HL-60/S4 (cell line): ENCODE measurements around the gene TCEAL4.
"Not testable (repeated sequence)": the region's sequence is repeated elsewhere in the genome, so short reads cannot be mapped to it uniquely, and the experiment has no call there.

Source experiments
- in situ Hi-C: fragments of 300-500 bp; cut with MboI; formaldehyde crosslinking; loops from 2 replicates; pipeline ENCODE4 v1.14.3; 2022; ENCODE audit warnings: low sequenced_read_pairs

TCEAL4 gene

GRCh38 chrX:103586314-103586646 is 965 bp downstream of the TCEAL4 start:
- in situ Hi-C loops, result no loop called here

- in situ Hi-C loops, result no loop called here
These were observed 1.3 kb downstream of the TCEAL4 start for GRCh38 chrX:103586659-103587058.

GRCh38 chrX:103592295-103592694 is 7.0 kb downstream of the TCEAL4 start:
- in situ Hi-C loops, result not testable (repeated sequence)

DNA sequence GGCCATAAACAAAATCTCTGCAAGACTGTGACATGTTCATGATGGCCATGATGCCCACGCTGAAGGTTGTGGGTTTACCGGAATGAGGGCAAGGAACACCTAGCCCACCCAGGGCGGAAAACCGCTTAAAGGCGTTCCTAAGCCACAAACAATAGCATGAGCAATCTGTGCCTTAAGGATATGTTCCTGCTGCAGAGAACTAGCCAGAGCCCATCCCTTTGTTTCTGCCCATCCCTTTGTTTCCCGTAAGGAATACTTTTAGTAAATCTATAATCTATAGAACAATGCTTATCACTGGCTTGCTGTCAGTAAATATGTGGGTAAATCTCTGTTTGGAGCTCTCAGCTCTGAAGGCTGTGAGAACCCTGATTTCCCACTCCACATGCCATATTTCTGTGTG is 9.9 kb downstream of the TCEAL4 start:
- in situ Hi-C loops, result not testable (repeated sequence)

- in situ Hi-C loops, result no loop called here
These were observed 22.3 kb downstream of the TCEAL4 start, which contains the start of gene TCEAL3 for GRCh38 chrX:103607364-103608305. TSS of gene TCEAL3 (plus strand) at chrX:103607963. CDS start at chrX:103609065, 1,102 bp downstream.

GRCh38 chrX:103608306-103608963 is 23.1 kb downstream of the TCEAL4 start:
- in situ Hi-C loops, result no loop called here

GRCh38 chrX:103610282-103610681 is 25.0 kb downstream of the TCEAL4 start:
- in situ Hi-C loops, result no loop called here

DNA sequence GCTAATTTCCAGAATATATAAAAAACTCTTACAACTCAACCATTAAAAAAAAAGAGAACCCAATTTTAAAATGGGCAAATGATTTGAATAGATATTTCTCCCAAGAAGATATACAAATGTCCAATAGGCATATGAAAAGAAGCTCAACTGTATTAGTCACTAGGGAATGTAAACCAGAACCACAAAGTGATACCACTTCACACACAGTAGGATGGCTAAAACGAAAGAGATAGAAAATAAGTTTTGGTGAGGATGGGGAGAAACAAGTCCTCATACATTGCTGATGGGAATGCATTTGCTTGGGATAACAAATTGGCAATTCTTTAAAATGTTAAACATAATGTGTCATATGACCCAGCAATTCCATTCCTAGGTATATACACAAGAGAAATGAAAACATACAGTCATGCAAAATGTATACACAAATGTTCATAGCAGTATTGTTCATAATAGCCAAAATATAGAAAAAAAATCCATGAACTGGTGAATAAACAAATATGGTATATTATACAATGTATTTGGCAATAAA is 28.1 kb downstream of the TCEAL4 start:
- in situ Hi-C loops, result no loop called here

GRCh38 chrX:103614999-103615398 is 29.7 kb downstream of the TCEAL4 start:
- in situ Hi-C loops, result no loop called here

- in situ Hi-C loops, result no loop called here
These were observed 30.6 kb downstream of the TCEAL4 start for GRCh38 chrX:103615781-103616371.

DNA sequence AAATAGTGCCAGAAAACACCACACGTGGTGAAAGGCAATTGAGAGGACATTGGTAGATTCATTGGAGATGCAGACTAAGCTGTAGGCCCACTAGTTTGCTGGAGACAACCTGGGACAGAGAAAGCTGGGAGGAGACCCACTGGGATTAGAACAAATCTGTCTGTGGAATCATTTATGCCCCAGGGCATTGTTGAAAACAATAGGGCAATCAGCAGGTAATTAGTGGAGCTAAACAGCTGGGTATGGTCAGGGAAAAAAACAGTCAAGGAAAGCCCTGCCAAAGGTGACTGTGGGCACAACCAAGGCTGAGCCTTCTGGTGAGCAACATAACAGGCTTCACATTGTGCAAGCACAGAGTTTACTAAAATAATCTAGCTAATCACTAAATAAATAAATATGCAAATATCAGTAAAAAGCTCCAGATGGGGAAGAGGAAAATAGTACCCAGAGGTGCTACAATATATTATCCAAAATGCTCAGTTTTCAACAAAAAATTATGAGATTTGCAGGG is 31.4 kb downstream of the TCEAL4 start:
- in situ Hi-C loops, result no loop called here

GRCh38 chrX:103624111-103624510 is 38.8 kb downstream of the TCEAL4 start:
- in situ Hi-C loops, result no loop called here

DNA sequence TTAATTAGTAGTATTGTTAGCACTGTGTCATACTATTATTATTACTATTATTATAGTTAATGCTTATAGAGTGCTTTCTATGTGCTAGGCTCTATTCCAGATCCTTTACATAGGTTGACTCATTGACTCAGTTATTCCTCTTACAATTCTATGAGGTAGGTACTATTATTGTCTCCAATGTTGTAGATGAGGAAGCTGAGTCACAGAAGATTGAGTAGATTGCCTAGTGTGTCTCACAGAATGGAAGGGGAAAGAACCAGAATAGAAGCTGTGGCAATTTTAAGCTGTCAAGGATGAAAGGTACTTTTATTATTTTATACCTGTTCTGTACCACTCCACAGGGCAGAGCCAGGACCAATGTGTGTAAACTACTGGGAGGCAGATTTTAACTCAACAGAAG is 41.5 kb downstream of the TCEAL4 start:
- in situ Hi-C loops, result no loop called here

DNA sequence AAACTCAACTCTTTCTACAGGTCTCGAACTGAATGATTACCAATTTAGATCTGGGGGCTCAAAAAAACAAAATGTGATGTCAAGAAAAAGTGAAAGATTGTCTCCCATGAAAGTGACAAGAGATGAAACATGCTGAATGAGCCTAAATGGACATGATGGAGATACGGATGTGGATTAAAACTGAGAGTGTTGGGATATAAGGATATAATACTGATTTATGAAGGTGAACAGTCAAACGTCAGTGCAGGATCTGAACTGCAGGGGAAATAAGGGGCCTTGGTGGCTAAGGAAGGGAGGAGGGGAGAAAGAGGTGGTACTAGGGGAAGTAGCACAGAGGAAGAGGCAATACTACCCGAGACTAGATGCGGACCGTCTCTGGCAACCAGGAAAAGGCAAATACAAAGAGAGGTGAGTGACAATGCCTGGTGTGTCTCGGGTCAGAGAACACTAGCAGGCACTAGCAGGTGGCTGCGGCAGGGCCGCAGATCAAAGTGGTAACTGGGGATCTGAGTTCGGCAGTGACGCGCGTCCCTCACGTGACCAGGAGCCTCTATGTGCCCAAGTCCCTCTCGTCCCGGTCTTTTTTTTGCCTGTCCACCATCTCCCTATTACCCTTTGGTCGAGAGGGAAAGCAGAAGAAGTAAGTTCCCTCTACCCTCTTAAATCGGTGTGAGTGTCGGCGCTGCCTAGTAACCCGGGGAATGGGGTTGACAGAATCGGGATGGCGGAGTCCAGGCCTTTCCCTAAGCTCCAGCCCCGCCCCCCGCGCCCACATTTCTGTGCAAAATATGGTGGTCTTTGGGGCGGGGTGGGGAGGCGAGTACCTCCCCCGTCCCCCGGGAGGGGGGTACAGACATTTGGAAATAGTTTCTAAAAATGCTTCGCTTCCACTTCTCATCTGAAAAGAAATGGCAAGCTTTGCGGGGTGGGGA is 43.3 kb downstream of the TCEAL4 start, which contains the start of gene TCEAL1:
Gene TCEAL1 (plus strand): TSS at position 590 of the 932 bp plus-strand sequence. CDS start 942 bp downstream, outside the sequence.
- in situ Hi-C loops, result no loop called here

- in situ Hi-C loops, result no loop called here
These were observed 44.2 kb downstream of the TCEAL4 start for GRCh38 chrX:103629318-103630170.

- in situ Hi-C loops, result no loop called here
These were observed 44.8 kb downstream of the TCEAL4 start for GRCh38 chrX:103630171-103630511.

GRCh38 chrX:103631145-103631544 is 45.8 kb downstream of the TCEAL4 start:
- in situ Hi-C loops, result no loop called here

GRCh38 chrX:103635436-103635835 is 50.1 kb downstream of the TCEAL4 start:
- in situ Hi-C loops, result no loop called here
